Mesenchymal stem cell (in vitro differentiated cells and primary cell): Measurements from ENCODE around the gene GOLT1A.

ENCODE experiments used
- DNase-seq: peaks from one replicate; pipeline ENCODE4 v3.0.0-alpha.2; 2013
- H2AFZ ChIP-seq: one replicate; pipeline ENCODE4 v1.6.1; 2013; ENCODE audit warnings: low read depth, mild to moderate bottlenecking, control low read depth, inconsistent platforms, low read length, moderate library complexity
- H2AK5ac ChIP-seq: 2 replicates; pipeline ENCODE4 v1.6.1; 2013; ENCODE audit warnings: low read length, moderate library complexity, mild to moderate bottlenecking, inconsistent platforms; ENCODE audit not compliant: severe bottlenecking
- H2BK120ac ChIP-seq: one replicate; pipeline ENCODE4 v1.6.1; 2013; ENCODE audit warnings: low read depth, mild to moderate bottlenecking, inconsistent platforms, low read length, moderate library complexity
- H2BK12ac ChIP-seq, 2 experiments: one replicate each; pipeline ENCODE4 v1.6.1; 2013; ENCODE audit warnings: inconsistent platforms in 2 of 2, low read length in 2 of 2, mild to moderate bottlenecking in 2 of 2, moderate library complexity in 2 of 2, control low read depth in 1 of 2
- H2BK15ac ChIP-seq: one replicate; pipeline ENCODE4 v1.6.1; 2013; ENCODE audit warnings: mild to moderate bottlenecking, low read depth, inconsistent platforms; ENCODE audit not compliant: poor library complexity, severe bottlenecking
- H2BK5ac ChIP-seq: 2 replicates; pipeline ENCODE4 v1.6.1; 2013; ENCODE audit warnings: low read depth, mild to moderate bottlenecking, low read length, control low read depth, inconsistent platforms; ENCODE audit not compliant: poor library complexity, severe bottlenecking
- H3K14ac ChIP-seq, 2 experiments: one replicate each; pipeline ENCODE4 v1.6.1; 2013; ENCODE audit warnings: inconsistent platforms in 2 of 2, low read length in 2 of 2, control low read depth in 1 of 2, mild to moderate bottlenecking in 1 of 2, moderate library complexity in 1 of 2
- H3K18ac ChIP-seq, 2 experiments: one replicate each; pipeline ENCODE4 v1.6.1; 2013; ENCODE audit warnings: inconsistent platforms in 2 of 2, low read length in 2 of 2, control low read depth in 1 of 2, low read depth in 1 of 2, mild to moderate bottlenecking in 1 of 2
- H3K23ac ChIP-seq, 2 experiments: one replicate each; pipeline ENCODE4 v1.6.1; 2013; ENCODE audit warnings: inconsistent platforms in 2 of 2, low read length in 2 of 2, mild to moderate bottlenecking in 2 of 2, moderate library complexity in 2 of 2, control low read depth in 1 of 2
- H3K27ac ChIP-seq: 2 replicates; pipeline ENCODE4 v1.5.1; 2013; ENCODE audit warnings: mild to moderate bottlenecking, moderate library complexity, low read length, control low read depth, inconsistent platforms; ENCODE audit not compliant: poor library complexity, severe bottlenecking
- H3K27me3 ChIP-seq, 2 experiments: 2 replicates each; pipeline versions ENCODE4 v1.6.1 to v1.7.0; 2013; ENCODE audit warnings: low read length in 2 of 2, mild to moderate bottlenecking in 2 of 2, moderate library complexity in 2 of 2, control low read depth in 1 of 2, inconsistent platforms in 1 of 2; ENCODE audit not compliant: control insufficient read depth in 1 of 2, insufficient read depth in 1 of 2
- H3K36me3 ChIP-seq, 2 experiments: 2 replicates each; pipeline versions ENCODE4 v1.6.1 to v1.7.0; 2013; ENCODE audit warnings: low read length in 2 of 2, control low read depth in 1 of 2, inconsistent platforms in 1 of 2, low read depth in 1 of 2, mild to moderate bottlenecking in 1 of 2; ENCODE audit not compliant: insufficient read depth in 2 of 2, control insufficient read depth in 1 of 2
- H3K4ac ChIP-seq, 2 experiments: one replicate each; pipeline ENCODE4 v1.6.1; 2013; ENCODE audit warnings: inconsistent platforms in 2 of 2, low read length in 2 of 2, mild to moderate bottlenecking in 2 of 2, moderate library complexity in 2 of 2, control low read depth in 1 of 2, low read depth in 1 of 2
- H3K4me1 ChIP-seq: 2 replicates; pipeline ENCODE4 v1.6.1; 2013; ENCODE audit warnings: low read depth, low read length, control low read depth; ENCODE audit not compliant: control insufficient read depth, insufficient read depth
- H3K4me2 ChIP-seq: 2 replicates; pipeline ENCODE4 v1.6.1; 2013; ENCODE audit warnings: low read length, mild to moderate bottlenecking, inconsistent platforms; ENCODE audit not compliant: poor library complexity, severe bottlenecking
- H3K4me3 ChIP-seq, 2 experiments: 2 replicates each; pipeline versions ENCODE4 v1.5.1 to v1.7.0; 2013; ENCODE audit warnings: low read length in 2 of 2, mild to moderate bottlenecking in 2 of 2, control low read depth in 1 of 2, low read depth in 1 of 2; ENCODE audit not compliant: insufficient read depth in 1 of 2
- H3K79me1 ChIP-seq: replicated peaks from 2 replicates; pipeline ENCODE4 v1.6.1; 2013; ENCODE audit warnings: mild to moderate bottlenecking, control low read depth, low read length, inconsistent platforms; ENCODE audit not compliant: poor library complexity, severe bottlenecking
- H3K9ac ChIP-seq: 2 replicates; pipeline ENCODE4 v1.7.0; 2013; ENCODE audit warnings: mild to moderate bottlenecking, low read length, moderate library complexity
- H3K9me3 ChIP-seq: 2 replicates; pipeline ENCODE4 v1.7.0; 2013; ENCODE audit warnings: mild to moderate bottlenecking, low read length; ENCODE audit not compliant: control insufficient read depth
- H4K8ac ChIP-seq: one replicate; pipeline ENCODE4 v1.6.1; 2013; ENCODE audit warnings: inconsistent platforms, mild to moderate bottlenecking, low read length, moderate library complexity
- H4K91ac ChIP-seq: one replicate; pipeline ENCODE4 v1.6.1; 2013; ENCODE audit warnings: mild to moderate bottlenecking, low read length, inconsistent platforms
- WGBS: methylation state at CpG from one replicate; pipeline ENCODE4 v1.1.7; 2013; ENCODE audit warnings: mixed read lengths; 5-methylcytosine and 5-hydroxymethylcytosine counted together

GOLT1A gene

DNA sequence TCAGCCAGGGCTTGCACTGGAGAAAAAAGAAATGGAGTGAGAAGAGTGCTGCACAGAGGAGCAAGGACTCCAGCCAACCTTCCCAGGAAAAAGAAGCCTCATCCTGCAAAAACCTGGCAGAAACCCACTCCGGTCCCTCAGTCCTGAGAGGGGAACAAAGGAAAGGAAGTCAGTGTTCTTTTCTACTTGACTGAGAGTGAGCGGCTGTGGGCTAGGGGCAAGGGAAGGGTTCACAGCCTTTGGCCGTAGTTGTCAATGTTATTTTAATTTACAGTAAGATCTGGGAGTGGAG is 8.9 kb upstream of the GOLT1A start:
- H3K4me2 ChIP-seq, result no peak overlapping the region
- no peak overlapping the region for H3K14ac ChIP-seq
- peaks cover 38 to 43% of the 10 kb centered on the region in 2 experiments for H3K27me3 ChIP-seq
- no peak overlapping the region for H4K91ac ChIP-seq
- H2AK5ac ChIP-seq, result no peak overlapping the region
- H3K79me1 ChIP-seq, result no peaks in the 10 kb centered on the region
- H4K8ac ChIP-seq, result no peak overlapping the region
- H3K9me3 ChIP-seq, result no peaks in the 10 kb centered on the region
- H3K9ac ChIP-seq, result no peak overlapping the region
- H3K18ac ChIP-seq, result no peak overlapping the region
- H2BK120ac ChIP-seq, result no peak overlapping the region
- H3K27ac ChIP-seq, result no peak overlapping the region
- no peak overlapping the region for H2AFZ ChIP-seq
- no peak overlapping the region for H3K23ac ChIP-seq
- H2BK5ac ChIP-seq, result no peak overlapping the region
- DNase-seq, result no peak
- 86% methylated on average over 3 of the region's 3 CpGs for WGBS
- no peak overlapping the region for H3K4ac ChIP-seq
- no peak overlapping the region for H3K4me3 ChIP-seq
- no peaks in the 10 kb centered on the region for H3K36me3 ChIP-seq
- H2BK15ac ChIP-seq, result no peak overlapping the region
- H2BK12ac ChIP-seq, result no peak overlapping the region
- H3K4me1 ChIP-seq, result peaks cover 7% of the 10 kb centered on the region

GRCh38 chr1:204222006-204222763 is 8.4 kb upstream of the GOLT1A start:
- H4K8ac ChIP-seq, result no peak overlapping the region
- no peak overlapping the region for H4K91ac ChIP-seq
- H3K36me3 ChIP-seq, result no peaks in the 10 kb centered on the region
- H3K4ac ChIP-seq, result no peak overlapping the region
- no peak overlapping the region for H3K18ac ChIP-seq
- no peaks in the 10 kb centered on the region for H3K9me3 ChIP-seq
- 77% methylated on average over 7 of the region's 8 CpGs for WGBS
- peak overlapping the region; percentile 9 for H2BK15ac ChIP-seq
- no peak overlapping the region for H3K23ac ChIP-seq
- peak overlapping the region in 1 of 2 experiments; percentile 20 for H3K4me3 ChIP-seq
- no peak for DNase-seq
- no peak overlapping the region for H3K4me2 ChIP-seq
- H2BK5ac ChIP-seq, result no peak overlapping the region
- H3K27me3 ChIP-seq, result peaks cover 41 to 48% of the 10 kb centered on the region in 2 experiments
- no peak overlapping the region for H2BK120ac ChIP-seq
- no peaks in the 10 kb centered on the region for H3K79me1 ChIP-seq
- no peak overlapping the region for H3K27ac ChIP-seq
- no peak overlapping the region for H2AFZ ChIP-seq
- H3K14ac ChIP-seq, result peak overlapping the region in 1 of 2 experiments; percentile 66
- no peak overlapping the region for H2AK5ac ChIP-seq
- no peak overlapping the region for H3K9ac ChIP-seq
- H2BK12ac ChIP-seq, result no peak overlapping the region
- H3K4me1 ChIP-seq, result peaks cover 7% of the 10 kb centered on the region

- H3K18ac ChIP-seq, result no peak overlapping the region
- H3K23ac ChIP-seq, result no peak overlapping the region
- no peaks in the 10 kb centered on the region for H3K9me3 ChIP-seq
- no peak overlapping the region for H2AFZ ChIP-seq
- H3K9ac ChIP-seq, result no peak overlapping the region
- no peak overlapping the region for H3K4me2 ChIP-seq
- peaks cover 7% of the 10 kb centered on the region for H3K4me1 ChIP-seq
- H3K27ac ChIP-seq, result no peak overlapping the region
- H3K14ac ChIP-seq, result no peak overlapping the region
- no peak for DNase-seq
- no peaks in the 10 kb centered on the region for H3K36me3 ChIP-seq
- H3K79me1 ChIP-seq, result no peaks in the 10 kb centered on the region
- H4K8ac ChIP-seq, result no peak overlapping the region
- no peak overlapping the region for H4K91ac ChIP-seq
- no peak overlapping the region for H2BK120ac ChIP-seq
- peaks cover 45 to 54% of the 10 kb centered on the region in 2 experiments for H3K27me3 ChIP-seq
- no peak overlapping the region for H3K4me3 ChIP-seq
- H2AK5ac ChIP-seq, result no peak overlapping the region
- H2BK5ac ChIP-seq, result no peak overlapping the region
- no peak overlapping the region for H2BK12ac ChIP-seq
- 75% methylated on average over 8 of the region's 11 CpGs for WGBS
- H3K4ac ChIP-seq, result no peak overlapping the region
- no peak overlapping the region for H2BK15ac ChIP-seq
These were observed 7.5 kb upstream of the GOLT1A start for GRCh38 chr1:204221271-204221670.

DNA sequence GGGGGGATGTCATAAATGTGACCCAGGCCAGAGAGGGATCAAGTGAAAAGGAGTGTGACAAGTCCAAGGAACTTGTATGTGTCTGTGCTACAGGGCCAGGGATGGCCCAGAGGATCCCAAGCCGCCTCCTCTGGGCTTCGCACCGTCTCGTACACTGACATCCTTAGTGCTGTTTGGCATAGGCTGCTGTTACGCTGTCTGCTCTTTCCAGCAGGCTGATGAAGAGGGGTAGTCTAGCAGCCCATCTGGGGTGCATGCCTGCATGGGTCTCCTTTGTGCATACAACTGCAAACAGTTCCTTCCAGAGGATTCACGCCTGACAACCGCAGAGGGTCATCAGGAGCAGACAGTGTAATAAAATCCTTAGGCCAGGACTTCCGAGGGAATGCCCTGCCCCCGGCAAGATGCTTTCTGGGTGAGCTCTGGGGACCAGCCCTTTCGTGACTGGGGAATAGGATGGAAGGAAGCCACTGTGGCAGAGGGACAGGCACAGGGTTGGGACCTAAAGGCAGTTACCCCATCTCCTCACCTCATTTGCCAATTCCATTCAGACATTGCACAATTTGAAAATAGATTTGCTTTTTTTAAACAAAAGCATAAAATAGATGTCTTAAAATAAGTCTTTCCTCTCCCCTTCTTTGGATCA is 6.3 kb upstream of the GOLT1A start:
- Histone ChIP-seq H3K23ac (no peak overlapping the region), H2AFZ (no peak overlapping the region), H3K4ac (no peak overlapping the region), H2BK5ac (no peak overlapping the region), H2BK15ac (no peak overlapping the region), H3K27me3 (peaks cover 45 to 54% of the 10 kb centered on the region in 2 experiments), H2BK12ac (no peak overlapping the region), H3K36me3 (no peaks in the 10 kb centered on the region), H3K4me3 (no peak overlapping the region), H3K27ac (no peak overlapping the region), H3K9me3 (no peaks in the 10 kb centered on the region), H4K8ac (no peak overlapping the region), H3K14ac (no peak overlapping the region), H3K9ac (no peak overlapping the region), H3K4me2 (no peak overlapping the region), H2BK120ac (no peak overlapping the region), H4K91ac (no peak overlapping the region), H3K4me1 (peaks cover 4% of the 10 kb centered on the region), H3K79me1 (no peaks in the 10 kb centered on the region), H3K18ac (no peak overlapping the region), H2AK5ac (no peak overlapping the region)
- DNase-seq, result no peak
- WGBS, result 61% methylated on average over 9 of the region's 10 CpGs
